ENCODE measurements around the gene TMEM178B.

Gene TMEM178B

GRCh38 chr7:141072548-141073172 lies 1.2 kb upstream of the TMEM178B start:
- H3K9me3 ChIP-seq (ENCODE audit: control insufficient read depth, insufficient read depth, low read depth, low read length) = no peaks in the 10 kb centered on the region
- peak overlapping the region; percentile 68 for H3K4me3 ChIP-seq (ENCODE audit: low read depth, low read length)
- ChIA-PET POLR2A (interaction anchor here (0.6 to 1.7 kb wide), 6 partner anchors 58 to 665 kb away, joined by 3 to 12 read pairs (median 4); partner anchors contain the start of genes MRPS33 and SSBP1), CTCF (interaction anchor here (0.6 to 2.3 kb wide), 13 partner anchors 58 to 581 kb away, joined by 3 to 13 read pairs (median 3); partner anchors contain the start of gene MRPS33)
- H3K4me1 ChIP-seq (ENCODE audit: control insufficient read depth, insufficient read depth, low read length) = no peaks in the 10 kb centered on the region
- no peaks in the 10 kb centered on the region for H3K36me3 ChIP-seq (ENCODE audit: control insufficient read depth in 2 of 2, insufficient read depth in 1 of 2, low read length in 2 of 2)
- H3K27ac ChIP-seq (ENCODE audit: extremely low read depth, low read depth, low read length) = peak overlapping the region; percentile 58; the same call in 1 of the 2 replicates
- TF ChIP-seq ZBTB7A (tag by site-specific recombination; IDR thresholded peaks at IDR 0.05; ENCODE audit: low read depth) = peak; percentile 59
- TF ChIP-seq, protein P1, sequence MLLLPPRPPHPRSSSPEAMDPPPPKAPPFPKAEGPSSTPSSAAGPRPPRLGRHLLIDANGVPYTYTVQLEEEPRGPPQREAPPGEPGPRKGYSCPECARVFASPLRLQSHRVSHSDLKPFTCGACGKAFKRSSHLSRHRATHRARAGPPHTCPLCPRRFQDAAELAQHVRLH (tag by site-specific recombination; IDR thresholded peaks at IDR 0.05) = peak; percentile 55; the same call in 1 of the 2 replicates
- TF ChIP-seq ZNF223 (tag by site-specific recombination; IDR thresholded peaks at IDR 0.05) = no peak
- TF ChIP-seq MZF1 (tag by site-specific recombination; IDR thresholded peaks at IDR 0.05; ENCODE audit: borderline replicate concordance) = no peak
- TF ChIP-seq YY2 (tag by site-specific recombination; IDR thresholded peaks at IDR 0.05) = peak; percentile 23; the same call in 1 of the 2 replicates
- TF ChIP-seq, protein P2, sequence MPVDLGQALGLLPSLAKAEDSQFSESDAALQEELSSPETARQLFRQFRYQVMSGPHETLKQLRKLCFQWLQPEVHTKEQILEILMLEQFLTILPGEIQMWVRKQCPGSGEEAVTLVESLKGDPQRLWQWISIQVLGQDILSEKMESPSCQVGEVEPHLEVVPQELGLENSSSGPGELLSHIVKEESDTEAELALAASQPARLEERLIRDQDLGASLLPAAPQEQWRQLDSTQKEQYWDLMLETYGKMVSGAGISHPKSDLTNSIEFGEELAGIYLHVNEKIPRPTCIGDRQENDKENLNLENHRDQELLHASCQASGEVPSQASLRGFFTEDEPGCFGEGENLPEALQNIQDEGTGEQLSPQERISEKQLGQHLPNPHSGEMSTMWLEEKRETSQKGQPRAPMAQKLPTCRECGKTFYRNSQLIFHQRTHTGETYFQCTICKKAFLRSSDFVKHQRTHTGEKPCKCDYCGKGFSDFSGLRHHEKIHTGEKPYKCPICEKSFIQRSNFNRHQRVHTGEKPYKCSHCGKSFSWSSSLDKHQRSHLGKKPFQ (tag by site-specific recombination; IDR thresholded peaks at IDR 0.05) = no peak
- no peak for TF ChIP-seq ZNF16 (tag by site-specific recombination; IDR thresholded peaks at IDR 0.05; ENCODE audit: low read depth)
- TF ChIP-seq ZNF23 (tag by site-specific recombination; IDR thresholded peaks at IDR 0.05; ENCODE audit: borderline replicate concordance) = no peak
- no peak for TF ChIP-seq ZNF169 (tag by site-specific recombination; IDR thresholded peaks at IDR 0.05)
- TF ChIP-seq IKZF3 (tag by site-specific recombination; IDR thresholded peaks at IDR 0.05) = no peak
- TF ChIP-seq ZNF837 (tag by site-specific recombination; IDR thresholded peaks at IDR 0.05) = no peak; the same call in none of the 2 replicates
- TF ChIP-seq ZNF155 (tag by site-specific recombination; IDR thresholded peaks at IDR 0.05) = no peak
- TF ChIP-seq OSR2 (tag by site-specific recombination; IDR thresholded peaks at IDR 0.05) = no peak; the same call in 1 of the 2 replicates
- TF ChIP-seq ZNF558 (tag by site-specific recombination; IDR thresholded peaks at IDR 0.05) = no peak
- TF ChIP-seq ZNF140 (tag by site-specific recombination; IDR thresholded peaks at IDR 0.05) = no peak
- TF ChIP-seq ZNF366 (tag by site-specific recombination; conservative IDR thresholded peaks at IDR 0.05) = no peak
- peak; percentile 66; the same call in 1 of the 2 replicates for TF ChIP-seq PRDM10 (tag by site-specific recombination; IDR thresholded peaks at IDR 0.05)
- TF ChIP-seq HOXC10 (CRISPR knock-in tag; IDR thresholded peaks at IDR 0.05) = no peak
- no peak for TF ChIP-seq ZNF792 (tag by site-specific recombination; IDR thresholded peaks at IDR 0.05)
- peak; percentile 72 for TF ChIP-seq KLF8 (tag by site-specific recombination; IDR thresholded peaks at IDR 0.05)
- no peak for TF ChIP-seq ZNF138 (tag by site-specific recombination; IDR thresholded peaks at IDR 0.05; ENCODE audit: borderline replicate concordance)
- peak; percentile 81 for TF ChIP-seq ZBTB21 (tag by site-specific recombination; IDR thresholded peaks at IDR 0.05)
- TF ChIP-seq, protein P3, sequence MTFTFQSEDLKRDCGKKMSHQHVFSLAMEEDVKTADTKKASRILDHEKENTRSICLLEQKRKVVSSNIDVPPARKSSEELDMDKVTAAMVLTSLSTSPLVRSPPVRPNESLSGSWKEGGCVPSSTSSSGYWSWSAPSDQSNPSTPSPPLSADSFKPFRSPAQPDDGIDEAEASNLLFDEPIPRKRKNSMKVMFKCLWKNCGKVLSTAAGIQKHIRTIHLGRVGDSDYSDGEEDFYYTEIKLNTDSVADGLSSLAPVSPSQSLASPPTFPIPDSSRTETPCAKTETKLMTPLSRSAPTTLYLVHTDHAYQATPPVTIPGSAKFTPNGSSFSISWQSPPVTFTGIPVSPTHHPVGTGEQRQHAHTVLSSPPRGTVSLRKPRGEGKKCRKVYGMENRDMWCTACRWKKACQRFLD (tag by site-specific recombination; IDR thresholded peaks at IDR 0.05) = no peak
- no peak for TF ChIP-seq OVOL3 (tag by site-specific recombination; IDR thresholded peaks at IDR 0.05)
- no peak for TF ChIP-seq ZNF664 (tag by site-specific recombination; IDR thresholded peaks at IDR 0.05)
- TF ChIP-seq ZNF426 (tag by site-specific recombination; IDR thresholded peaks at IDR 0.05) = no peak
- TF ChIP-seq ZNF76 (tag by site-specific recombination; IDR thresholded peaks at IDR 0.05; ENCODE audit: borderline replicate concordance, low read depth) = no peak
- TF ChIP-seq ELK4 (IDR thresholded peaks at IDR 0.05; ENCODE audit: borderline replicate concordance, low read depth, low read length) = no peak
- TF ChIP-seq TCF7L2 (IDR thresholded peaks at IDR 0.05; ENCODE audit: borderline replicate concordance, low read depth, low read length) = no peak
- TF ChIP-seq ZSCAN23 (tag by site-specific recombination; IDR thresholded peaks at IDR 0.05) = no peak; the same call in 1 of the 2 replicates
- peak; percentile 28 for TF ChIP-seq KLF10 (tag by site-specific recombination; IDR thresholded peaks at IDR 0.05)
